Heart right ventricle (tissue), 16 donors: ENCODE data around the gene PRPS1. TPM values are rescaled to one million over a fixed set of nuclear protein-coding genes. Genes with fewer than 3 reads are reported as not detected.
A peak's percentile ranks its signal among the peaks of the same experiment; 100 is the strongest.

Experiments used
- ATAC-seq, 8 donors: fragments of 200-7000 bp; cut with Tn5 transposase; one replicate each; pipeline ENCODE4 v1.9.1; 2020; ENCODE audit warnings: mild to moderate bottlenecking in 8 of 8, moderate library complexity in 8 of 8, moderate number of reproducible peaks in 1 of 8
- DNase-seq, 2 donors: peaks; one replicate each; pipeline ENCODE4 v3.0.0-alpha.2; 2020
- H3K27ac ChIP-seq, 10 donors: fragments of 200-600 bp; sonication (generic) in 2 of 10; one replicate each; pipeline versions ENCODE4 v1.5.0 to v1.8.0; 2020 to 2022; ENCODE audit warnings: mild to moderate bottlenecking in 3 of 10
- H3K27me3 ChIP-seq, 7 donors: fragments of 200-600 bp; one replicate each; pipeline ENCODE4 v1.8.0; 2021 to 2022; ENCODE audit warnings: mild to moderate bottlenecking in 2 of 7
- H3K36me3 ChIP-seq, 9 donors: fragments of 200-600 bp; sonication (generic) in 1 of 9; one replicate each; pipeline versions ENCODE4 v1.5.0 to v1.8.0; 2020 to 2022; ENCODE audit warnings: mild to moderate bottlenecking in 2 of 9
- H3K4me1 ChIP-seq, 9 donors: fragments of 200-600 bp; sonication (generic) in 1 of 9; one replicate each; pipeline versions ENCODE4 v1.5.0 to v1.8.0; 2020 to 2022; ENCODE audit warnings: mild to moderate bottlenecking in 4 of 9
- H3K4me3 ChIP-seq, 10 donors: fragments of 200-600 bp; sonication (generic) in 2 of 10; one replicate each; pipeline versions ENCODE4 v1.5.0 to v1.8.0; 2020 to 2022; ENCODE audit warnings: mild to moderate bottlenecking in 7 of 10, moderate library complexity in 2 of 10
- H3K9me3 ChIP-seq, 11 donors: fragments of 200-600 bp in 10 of 11; sonication (generic) in 2 of 11; one replicate each; pipeline versions ENCODE4 v1.5.0 to v1.8.0; 2013 to 2022; ENCODE audit warnings: mild to moderate bottlenecking in 2 of 11, control low read depth in 1 of 11, moderate library complexity in 1 of 11
- CTCF ChIP-seq, 9 donors: fragments of 200-600 bp; sonication (generic) in 2 of 9; IDR thresholded peaks; one replicate each; pipeline versions ENCODE4 v1.5.0 to v1.8.0; 2021 to 2022; ENCODE audit warnings: antibody characterized with exemption in 9 of 9, mild to moderate bottlenecking in 5 of 9, moderate library complexity in 1 of 9
- WGBS, 2 donors: extraction: QIAGEN DNeasy Blood & Tissue Kit; methylation state at CpG; one replicate each; pipeline ENCODE4 v1.1.7; 2013; ENCODE audit warnings: inconsistent platforms in 1 of 2; 5-methylcytosine and 5-hydroxymethylcytosine counted together
- intact Hi-C, 10 donors: fragments of 100-400 bp; cut with DNase I; formaldehyde crosslinking; loops; one replicate each; pipeline versions ENCODE4 v1.11.1 to v1.14.2; 2022
- polyA plus RNA-seq, 2 donors: library from polyadenylated mRNA; stranded (reverse); fragments of 200-250 nt; gene quantifications; one replicate each; pipeline ENCODE4 v1.2.3, GENCODE V29; 2013
- total RNA-seq, 10 donors: library from RNA; stranded (reverse); fragmentation: NEBNext Ultra II Directional in 3 of 10; extraction: Animal tissue kit (Norgen Biotek cat#: 25700) in 3 of 10; gene quantifications; one replicate each; pipeline versions ENCODE4 v1.2.1 to v1.2.4, GENCODE V29; 2021 to 2023
- donor health status: Arrhythmogenic right ventricular cardiomyopathy.
- donor health status: ischemic (EF 13 %, LVEDD 7.1; RV severe dilation, severe dysfunction).
- donor health status: healthy with polysubstance abuse.
- donor health status: DM: no; HTN: yes; CAD: no.
- donor health status: DM: no; HTN: no; CAD: no.
- donor health status: ischemic (EF 25% LVEDD 6.9; RV normal size, moderate dysfunction).
- donor health status: ischemic (EF 25% LVEDD 5.7; RV mildly dilated, moderate dysfunction).
- donor health status: healthy.
- donor health status: DM: yes; HTN: yes; CAD: no.
- donor health status: Ischemic cardiomyopathy.
- donor health status: ischemic (EF 35%, LVEDD 5.7; RV mildly dilated, moderate dysfunction).
- donor health status: nonischemic (EF 11% LVEDD 7.7; RV severe dilation, severe dysfunction).
- donor health status: DM: yes; HTN: yes; CAD: no.
- donor health status: PGD.
- donor health status: ischemic (EF 29% LVEDD 5.4; RV normal size, mild dysfunction).
- donor health status: nonischemic (EF 23%, LVEDD 6.1; RV moderate dilation, normal function).

The PRPS1 gene
- total and polyA plus RNA-seq, 12 donors: 4.9 to 31.6 (median 27.0) TPM

- 3 to 4% methylated on average over 5 of the region's 5 CpGs for WGBS, 2 donors
- H3K4me3 ChIP-seq: peak overlapping the region in 9 of 10 donors; percentile 47 to 78 (median 69)
- DNase-seq (no peak), ATAC-seq (no peak)
- no peaks in the 10 kb centered on the region for H3K36me3 ChIP-seq
- H3K9me3 ChIP-seq: no peaks in the 10 kb centered on the region
- no peak overlapping the region for H3K27ac ChIP-seq
- intact Hi-C loops: no loop called here
- H3K27me3 ChIP-seq: peaks cover 0 to 7% (median 0%) of the 10 kb centered on the region in 7 donors
- peak in 3 of 9 donors; percentile 27 to 34 (median 30) for TF ChIP-seq CTCF (IDR thresholded peaks at IDR 0.05)
- H3K4me1 ChIP-seq: peaks cover 0 to 22% (median 11%) of the 10 kb centered on the region in 9 donors
These were observed 1.2 kb downstream of the PRPS1 start for GRCh38 chrX:107629540-107629909.

DNA sequence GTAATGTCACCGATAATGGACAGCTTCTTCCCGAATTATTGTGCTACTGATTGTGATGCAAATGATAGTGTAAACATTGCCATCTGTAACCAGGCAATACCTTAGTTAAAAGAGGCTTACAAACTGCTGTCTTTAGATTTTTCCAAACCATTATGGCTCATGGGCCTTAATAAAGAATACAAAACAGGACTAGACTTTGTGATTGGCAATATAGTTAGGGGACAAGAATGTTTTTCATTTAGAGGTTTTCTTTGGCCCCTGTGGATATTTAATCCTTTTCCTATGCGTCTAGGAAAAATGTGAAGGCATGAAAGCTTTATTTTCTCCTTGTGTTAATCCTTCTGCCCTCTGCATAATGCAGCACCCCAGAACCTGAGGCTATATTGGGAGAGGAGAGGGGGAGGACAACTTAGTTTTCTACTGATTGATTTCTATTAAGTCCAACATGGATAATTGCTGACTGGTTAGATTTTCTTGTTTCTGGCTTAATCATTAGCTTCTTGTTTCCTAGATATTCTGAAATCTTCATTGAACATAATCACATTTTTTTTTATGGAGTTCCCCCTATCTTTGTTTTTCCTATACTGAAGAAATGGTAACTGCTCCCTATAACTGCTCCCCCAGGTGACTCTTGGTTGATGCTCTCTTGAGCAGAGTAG lies 1.9 kb downstream of the PRPS1 start:
- 38 to 56% methylated on average over 3 of the region's 3 CpGs for WGBS, 2 donors
- H3K27ac ChIP-seq: no peak overlapping the region
- intact Hi-C loops: no loop called here

GRCh38 chrX:107632346-107632745 lies 4.0 kb downstream of the PRPS1 start:
- intact Hi-C loops: no loop called here
- DNase-seq (peak in 1 of 2 donors; percentile 8), ATAC-seq (no peak)
- H3K27me3 ChIP-seq: peaks cover 0 to 13% (median 0%) of the 10 kb centered on the region in 7 donors
- 89 to 96% methylated on average over 1 of the region's 1 CpG for WGBS, 2 donors
- H3K36me3 ChIP-seq: no peaks in the 10 kb centered on the region
- no peak overlapping the region for H3K4me3 ChIP-seq
- no peak overlapping the region for H3K27ac ChIP-seq
- no peak for TF ChIP-seq CTCF (IDR thresholded peaks at IDR 0.05)
- no peaks in the 10 kb centered on the region for H3K9me3 ChIP-seq
- peaks cover 0 to 19% (median 11%) of the 10 kb centered on the region in 9 donors for H3K4me1 ChIP-seq

More for the DNA sequence above, 1.9 kb downstream of the PRPS1 start:
- H3K9me3 ChIP-seq: no peaks in the 10 kb centered on the region
- ATAC-seq: no peak
- H3K4me1 ChIP-seq: peaks cover 0 to 22% (median 11%) of the 10 kb centered on the region in 9 donors
- no peak for DNase-seq
- peaks cover 0 to 7% (median 0%) of the 10 kb centered on the region in 7 donors for H3K27me3 ChIP-seq
- H3K4me3 ChIP-seq: peak overlapping the region in 5 of 10 donors; percentile 68 to 72 (median 70)
- TF ChIP-seq CTCF (IDR thresholded peaks at IDR 0.05): no peak
- H3K36me3 ChIP-seq: no peaks in the 10 kb centered on the region

DNA sequence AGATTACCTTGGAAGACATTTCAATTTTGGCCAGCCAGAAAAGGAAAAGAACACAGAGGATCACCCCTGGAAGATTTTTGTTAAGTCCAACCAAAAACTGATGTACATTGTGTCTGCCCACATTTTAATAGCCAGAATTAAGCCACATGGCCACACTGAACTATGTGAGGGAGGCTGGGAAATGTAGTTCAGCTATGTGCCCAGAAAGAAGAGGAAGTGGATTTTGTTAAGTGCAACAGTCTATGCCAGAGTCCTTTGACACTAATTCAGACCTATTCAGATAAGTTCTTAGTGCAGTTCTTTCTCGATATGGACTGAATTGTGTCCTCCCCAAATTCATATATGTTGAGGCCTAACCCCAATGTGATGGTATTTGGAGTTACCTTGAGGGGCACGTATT lies 18.4 kb downstream of the PRPS1 start:
- peaks cover 0 to 85% (median 0%) of the 10 kb centered on the region in 9 donors for H3K36me3 ChIP-seq
- H3K27ac ChIP-seq: no peak overlapping the region
- intact Hi-C loops: no loop called here
- 92 to 95% methylated on average over 2 of the region's 2 CpGs for WGBS, 2 donors
- DNase-seq (no peak), ATAC-seq (no peak)
- no peak overlapping the region for H3K4me3 ChIP-seq
- no peaks in the 10 kb centered on the region for H3K9me3 ChIP-seq
- no peak for TF ChIP-seq CTCF (IDR thresholded peaks at IDR 0.05)
- H3K4me1 ChIP-seq: no peaks in the 10 kb centered on the region
- peaks cover 0 to 12% (median 0%) of the 10 kb centered on the region in 7 donors for H3K27me3 ChIP-seq
